ENCODE data around the gene NQO2. TPM values are rescaled to one million over a fixed set of nuclear protein-coding genes. Genes with fewer than 3 reads are reported as not detected.
"Not testable (repeated sequence)": the region's sequence is repeated elsewhere in the genome, so short reads cannot be mapped to it uniquely, and the experiment has no call there.

NQO2 gene
- total RNA-seq, 1 experiment from 2014 or later: 45.7 TPM

DNA sequence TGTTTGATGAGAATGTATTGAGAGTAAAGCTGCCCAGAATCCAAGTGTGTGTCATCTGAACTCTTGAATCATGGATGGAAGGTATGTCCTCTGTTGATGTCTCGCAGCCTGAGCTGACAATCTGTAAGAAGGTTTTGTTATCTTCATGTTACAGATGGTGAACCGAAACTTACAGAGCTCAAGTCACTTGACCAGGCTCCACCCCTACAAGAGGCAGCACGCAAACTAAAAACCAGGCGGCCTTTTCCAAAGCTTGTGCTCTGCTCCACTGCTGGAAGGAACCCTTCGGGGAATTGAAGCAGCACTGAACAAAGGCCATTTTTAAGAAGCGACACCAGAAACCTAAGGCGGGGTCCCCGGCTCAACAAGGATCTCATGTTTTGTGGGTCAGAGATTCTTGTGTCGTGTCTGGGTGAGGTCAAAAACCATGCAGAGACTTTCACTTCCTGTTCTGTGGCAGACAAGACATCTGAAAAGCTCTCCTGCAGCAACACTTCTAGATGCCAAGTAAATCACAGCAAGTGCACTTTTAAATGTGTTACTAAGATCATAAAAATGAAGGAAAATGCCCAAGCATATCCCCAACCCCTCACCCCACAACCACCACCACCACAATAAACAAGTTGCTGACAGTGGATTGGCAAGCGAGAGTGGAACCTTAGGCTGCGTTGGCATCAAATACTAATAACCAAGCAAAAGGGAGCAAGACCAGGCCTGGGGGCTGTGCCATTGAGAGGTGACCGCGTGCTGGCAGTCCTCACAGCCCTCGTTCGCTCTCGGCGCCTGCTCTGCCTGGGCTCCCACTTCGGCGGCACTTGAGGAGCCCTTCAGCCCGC lies 27.3 kb downstream of the NQO2 start:
- no peak for DNase-seq (ENCODE audit: low read depth, low spot score)

DNA sequence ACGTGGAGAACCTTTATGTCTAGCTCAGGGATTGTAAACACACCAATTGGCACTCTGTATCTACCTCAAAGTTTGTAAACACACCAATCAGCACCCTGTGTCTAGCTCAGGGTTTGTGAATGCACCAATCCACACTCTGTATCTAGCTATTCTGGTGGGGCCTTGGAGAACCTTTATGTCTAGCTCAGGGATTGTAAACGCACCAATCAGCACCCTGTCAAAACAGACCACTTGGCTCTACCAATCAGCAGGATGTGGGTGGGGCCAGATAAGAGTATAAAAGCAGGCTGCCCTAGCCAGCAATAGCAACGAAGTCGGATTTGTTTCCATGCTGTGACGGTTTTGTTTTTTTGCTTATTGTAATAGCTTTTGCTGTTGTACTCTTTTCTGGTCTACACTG lies 28.5 kb downstream of the NQO2 start:
- H3K36me3 ChIP-seq (ENCODE audit: control insufficient read depth, insufficient read depth, low read length); H3K4me1 ChIP-seq (ENCODE audit: control insufficient read depth, insufficient read depth, low read length); H3K4me3 ChIP-seq (ENCODE audit: low read depth in 2 of 2, low read length in 2 of 2); POLR2A ChIA-PET; BruUV-seq (replicated peaks); in situ Hi-C loops (cut with HindIII; ENCODE audit: low pct_unique_long_range_greater_than_20kb, low sequenced_read_pairs); H3K27ac ChIP-seq (ENCODE audit: low read length); DNase-seq (ENCODE audit: low read depth, low spot score); intact Hi-C loops (cut with micrococcal nuclease; ENCODE audit: unreplicated experiment); H3K27me3 ChIP-seq (ENCODE audit: control insufficient read depth, insufficient read depth, low read length); ATAC-seq; H3K9me3 ChIP-seq (ENCODE audit: control insufficient read depth, insufficient read depth, low read depth, low read length): not testable (repeated sequence)
- CTCF ChIA-PET: interaction anchor here (0.7 kb wide), 1 partner anchor 42 kb away, joined by 3 read pairs; no protein-coding TSS in a partner anchor

More for the DNA sequence above, 27.3 kb downstream of the NQO2 start:
- intact Hi-C loops (cut with micrococcal nuclease; ENCODE audit: unreplicated experiment) (no loop called here), in situ Hi-C loops (cut with HindIII; ENCODE audit: low pct_unique_long_range_greater_than_20kb, low sequenced_read_pairs) (no loop called here)
- TF ChIP-seq, protein P1, sequence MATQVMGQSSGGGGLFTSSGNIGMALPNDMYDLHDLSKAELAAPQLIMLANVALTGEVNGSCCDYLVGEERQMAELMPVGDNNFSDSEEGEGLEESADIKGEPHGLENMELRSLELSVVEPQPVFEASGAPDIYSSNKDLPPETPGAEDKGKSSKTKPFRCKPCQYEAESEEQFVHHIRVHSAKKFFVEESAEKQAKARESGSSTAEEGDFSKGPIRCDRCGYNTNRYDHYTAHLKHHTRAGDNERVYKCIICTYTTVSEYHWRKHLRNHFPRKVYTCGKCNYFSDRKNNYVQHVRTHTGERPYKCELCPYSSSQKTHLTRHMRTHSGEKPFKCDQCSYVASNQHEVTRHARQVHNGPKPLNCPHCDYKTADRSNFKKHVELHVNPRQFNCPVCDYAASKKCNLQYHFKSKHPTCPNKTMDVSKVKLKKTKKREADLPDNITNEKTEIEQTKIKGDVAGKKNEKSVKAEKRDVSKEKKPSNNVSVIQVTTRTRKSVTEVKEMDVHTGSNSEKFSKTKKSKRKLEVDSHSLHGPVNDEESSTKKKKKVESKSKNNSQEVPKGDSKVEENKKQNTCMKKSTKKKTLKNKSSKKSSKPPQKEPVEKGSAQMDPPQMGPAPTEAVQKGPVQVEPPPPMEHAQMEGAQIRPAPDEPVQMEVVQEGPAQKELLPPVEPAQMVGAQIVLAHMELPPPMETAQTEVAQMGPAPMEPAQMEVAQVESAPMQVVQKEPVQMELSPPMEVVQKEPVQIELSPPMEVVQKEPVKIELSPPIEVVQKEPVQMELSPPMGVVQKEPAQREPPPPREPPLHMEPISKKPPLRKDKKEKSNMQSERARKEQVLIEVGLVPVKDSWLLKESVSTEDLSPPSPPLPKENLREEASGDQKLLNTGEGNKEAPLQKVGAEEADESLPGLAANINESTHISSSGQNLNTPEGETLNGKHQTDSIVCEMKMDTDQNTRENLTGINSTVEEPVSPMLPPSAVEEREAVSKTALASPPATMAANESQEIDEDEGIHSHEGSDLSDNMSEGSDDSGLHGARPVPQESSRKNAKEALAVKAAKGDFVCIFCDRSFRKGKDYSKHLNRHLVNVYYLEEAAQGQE (IDR thresholded peaks at IDR 0.05; ENCODE audit: insufficient read depth in 1 of 2, low read depth in 2 of 2, low read length in 1 of 2): no peak
- no peaks in the 10 kb centered on the region for H3K36me3 ChIP-seq (ENCODE audit: control insufficient read depth, insufficient read depth, low read length)
- POLR2A ChIA-PET: no interaction called here
- H3K4me1 ChIP-seq (ENCODE audit: control insufficient read depth, insufficient read depth, low read length): 0 out of 2 replicates have a peak, but pooled peaks cover 4% of the 10 kb centered on the region
- H3K4me3 ChIP-seq (ENCODE audit: low read depth in 2 of 2, low read length in 2 of 2): no peak overlapping the region
- H3K27me3 ChIP-seq (ENCODE audit: control insufficient read depth, insufficient read depth, low read length): no peaks in the 10 kb centered on the region
- no peaks in the 10 kb centered on the region for H3K9me3 ChIP-seq (ENCODE audit: control insufficient read depth, insufficient read depth, low read depth, low read length)
- CTCF ChIA-PET: interaction anchor here (0.6 kb wide), 1 partner anchor 271 kb away, joined by 3 read pairs; no protein-coding TSS in a partner anchor
- no peak overlapping the region for H3K27ac ChIP-seq (ENCODE audit: low read length)
- no TSS peak for BruUV-seq (replicated peaks)
- no peak for ATAC-seq

DNA sequence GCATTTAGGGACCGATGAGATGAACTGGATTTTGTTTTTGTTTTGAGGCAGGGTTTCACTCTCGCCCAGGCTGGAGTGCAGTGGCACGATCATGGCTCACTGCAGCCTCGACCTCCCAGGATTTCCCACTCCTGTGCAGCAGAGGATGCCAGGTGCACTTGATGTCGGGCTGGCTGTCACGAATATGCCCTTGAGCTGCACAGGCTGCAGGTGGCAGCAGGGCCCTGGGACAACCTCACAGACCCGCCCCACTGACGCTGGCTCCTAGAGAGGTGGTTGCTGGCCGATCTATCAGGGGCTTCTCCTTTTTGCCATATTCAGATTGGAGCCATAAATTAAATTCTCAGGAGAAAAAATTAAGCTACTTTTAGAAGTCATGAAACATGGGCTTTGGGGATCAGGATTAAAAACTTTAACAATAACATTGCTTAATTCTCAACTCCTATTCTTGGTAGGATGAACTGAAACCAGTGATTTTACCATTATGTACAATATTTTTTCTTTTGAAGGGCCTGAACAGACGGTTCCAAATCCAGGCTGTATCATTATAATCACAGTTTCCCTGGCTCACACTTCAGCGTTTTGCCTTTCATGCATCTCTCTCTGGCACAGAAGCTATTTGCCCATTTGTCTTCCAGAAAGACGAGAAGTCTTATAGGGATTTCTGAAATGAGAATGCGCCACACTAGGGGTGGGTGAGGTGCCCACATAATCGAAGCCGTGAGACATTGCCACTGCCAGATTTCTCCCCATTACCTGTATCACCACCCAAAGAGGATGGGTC lies 32.4 kb downstream of the NQO2 start:
- ATAC-seq: peak; percentile 68

More for the DNA sequence above, 32.4 kb downstream of the NQO2 start:
- DNase-seq (ENCODE audit: low read depth, low spot score): no peak
- Histone ChIP-seq H3K27me3 (ENCODE audit: control insufficient read depth, insufficient read depth, low read length) (peaks cover 2% of the 10 kb centered on the region; the same call in 1 of the 2 replicates), H3K9me3 (ENCODE audit: control insufficient read depth, insufficient read depth, low read depth, low read length) (no peaks in the 10 kb centered on the region), H3K36me3 (ENCODE audit: control insufficient read depth, insufficient read depth, low read length) (no peaks in the 10 kb centered on the region), H3K4me1 (ENCODE audit: control insufficient read depth, insufficient read depth, low read length) (no peaks in the 10 kb centered on the region), H3K4me3 (ENCODE audit: low read depth in 2 of 2, low read length in 2 of 2) (no peak overlapping the region), H3K27ac (ENCODE audit: low read length) (no peak overlapping the region)
- in situ Hi-C loops (cut with HindIII; ENCODE audit: low pct_unique_long_range_greater_than_20kb, low sequenced_read_pairs): no loop called here
- TF ChIP-seq, protein P2, sequence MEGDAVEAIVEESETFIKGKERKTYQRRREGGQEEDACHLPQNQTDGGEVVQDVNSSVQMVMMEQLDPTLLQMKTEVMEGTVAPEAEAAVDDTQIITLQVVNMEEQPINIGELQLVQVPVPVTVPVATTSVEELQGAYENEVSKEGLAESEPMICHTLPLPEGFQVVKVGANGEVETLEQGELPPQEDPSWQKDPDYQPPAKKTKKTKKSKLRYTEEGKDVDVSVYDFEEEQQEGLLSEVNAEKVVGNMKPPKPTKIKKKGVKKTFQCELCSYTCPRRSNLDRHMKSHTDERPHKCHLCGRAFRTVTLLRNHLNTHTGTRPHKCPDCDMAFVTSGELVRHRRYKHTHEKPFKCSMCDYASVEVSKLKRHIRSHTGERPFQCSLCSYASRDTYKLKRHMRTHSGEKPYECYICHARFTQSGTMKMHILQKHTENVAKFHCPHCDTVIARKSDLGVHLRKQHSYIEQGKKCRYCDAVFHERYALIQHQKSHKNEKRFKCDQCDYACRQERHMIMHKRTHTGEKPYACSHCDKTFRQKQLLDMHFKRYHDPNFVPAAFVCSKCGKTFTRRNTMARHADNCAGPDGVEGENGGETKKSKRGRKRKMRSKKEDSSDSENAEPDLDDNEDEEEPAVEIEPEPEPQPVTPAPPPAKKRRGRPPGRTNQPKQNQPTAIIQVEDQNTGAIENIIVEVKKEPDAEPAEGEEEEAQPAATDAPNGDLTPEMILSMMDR (IDR thresholded peaks at IDR 0.05): no peak
- no peak for TF ChIP-seq SIN3A (IDR thresholded peaks at IDR 0.05; ENCODE audit: borderline replicate concordance, insufficient read depth, low read depth, low read length)
- TF ChIP-seq TCF7L2 (IDR thresholded peaks at IDR 0.05; ENCODE audit: low read depth, low read length): no peak
- no peak for TF ChIP-seq POLR2AphosphoS5 (IDR thresholded peaks at IDR 0.05; ENCODE audit: low read depth, low read length)
- TF ChIP-seq, protein P1 (IDR thresholded peaks at IDR 0.05; ENCODE audit: insufficient read depth in 1 of 2, low read depth in 2 of 2, low read length in 1 of 2): no peak
- intact Hi-C loops (cut with micrococcal nuclease; ENCODE audit: unreplicated experiment): no loop called here
- ChIA-PET POLR2A (interaction anchor here (0.6 kb wide), 1 partner anchor 69 kb away, joined by 3 read pairs; no protein-coding TSS in a partner anchor), CTCF (no interaction called here)
- no TSS peak for BruUV-seq (replicated peaks)

Measured in Panc1 (cell line).